ENCODE data around the gene RPH3AL. TPM values are rescaled to one million over a fixed set of nuclear protein-coding genes. Genes with fewer than 3 reads are reported as not detected.
A peak's percentile ranks its signal among the peaks of the same experiment; 100 is the strongest.
"Not testable (repeated sequence)": the region's sequence is repeated elsewhere in the genome, so short reads cannot be mapped to it uniquely, and the experiment has no call there.

The RPH3AL gene
- total RNA-seq, 4 donors from 2014 or later, result 6.3 to 14.4 (median 10.8) TPM

DNA sequence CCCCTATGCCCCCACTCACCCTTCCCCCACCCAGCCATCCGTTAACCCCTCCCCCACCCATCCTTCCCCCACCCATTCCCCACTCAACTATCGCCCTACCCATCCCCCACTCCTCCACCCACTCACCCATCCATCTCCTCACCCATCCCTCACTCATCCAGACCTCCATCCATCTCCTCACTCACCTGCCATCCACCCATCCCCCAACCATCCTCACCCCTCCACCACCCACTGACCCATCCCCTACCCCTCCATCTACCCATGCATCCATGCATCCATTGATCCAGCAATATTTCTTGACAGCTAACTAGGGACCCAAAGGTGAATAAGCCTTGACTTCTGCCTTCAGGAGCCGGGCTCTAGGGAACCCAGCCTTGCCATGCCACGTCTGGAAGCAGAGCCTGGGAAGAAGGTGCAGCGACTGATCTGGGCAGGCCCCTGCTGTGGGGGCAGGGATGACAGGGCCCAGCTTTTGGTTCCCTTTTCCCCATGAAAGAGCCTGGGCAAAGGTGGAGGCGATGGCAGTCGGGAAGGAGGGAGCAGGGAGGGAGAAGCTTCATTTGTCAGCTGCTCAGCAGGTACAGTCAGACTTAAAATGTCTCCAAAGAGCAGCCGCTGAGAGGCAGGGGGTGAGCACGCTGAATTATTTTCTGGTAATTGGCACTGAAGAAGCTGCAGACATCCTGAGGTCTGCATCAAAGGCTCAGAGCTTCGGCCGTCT is 148.0 kb downstream of the RPH3AL start:
- H3K4me3 ChIP-seq, result no peak overlapping the region
- H3K27me3 ChIP-seq, result peaks cover 2 to 7% (median 3%) of the 10 kb centered on the region in 3 donors

DNA sequence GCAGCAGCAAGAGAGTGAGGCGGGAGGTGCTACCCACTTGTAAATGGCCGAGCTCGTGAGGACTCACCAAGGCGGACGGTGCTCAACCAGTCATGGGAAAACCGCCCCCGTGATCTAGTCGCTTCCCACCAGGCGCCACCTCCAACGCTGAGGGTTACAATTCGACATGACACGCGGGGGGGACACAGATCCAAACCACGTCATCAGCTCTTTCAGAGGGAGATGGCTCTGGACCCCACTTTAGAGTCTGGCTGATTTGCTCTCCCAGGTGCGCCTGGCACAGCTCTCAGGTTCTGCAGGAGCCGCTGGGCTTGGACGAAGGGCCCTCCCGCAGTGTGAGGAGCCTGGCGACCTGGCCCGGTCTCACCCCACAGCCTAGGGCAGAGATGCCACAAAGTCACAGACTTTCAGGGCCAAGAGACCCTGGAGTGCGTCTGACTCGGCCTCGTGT is 150.1 kb downstream of the RPH3AL start:
- Histone ChIP-seq H3K36me3 (no peaks in the 10 kb centered on the region), H3K4me3 (no peak overlapping the region), H3K27ac (no peak overlapping the region), H3K4me1 (no peaks in the 10 kb centered on the region), H3K27me3 (peaks cover 2 to 17% (median 4%) of the 10 kb centered on the region in 3 donors), H3K9me3 (no peaks in the 10 kb centered on the region)
- intact Hi-C loops (cut with DNase I; ENCODE audit: low total_unique reads), result no loop called here
- in situ Hi-C loops (cut with MboI; ENCODE audit: low sequenced_read_pairs in 4 of 4), result no loop called here
- TF ChIP-seq, protein P1, sequence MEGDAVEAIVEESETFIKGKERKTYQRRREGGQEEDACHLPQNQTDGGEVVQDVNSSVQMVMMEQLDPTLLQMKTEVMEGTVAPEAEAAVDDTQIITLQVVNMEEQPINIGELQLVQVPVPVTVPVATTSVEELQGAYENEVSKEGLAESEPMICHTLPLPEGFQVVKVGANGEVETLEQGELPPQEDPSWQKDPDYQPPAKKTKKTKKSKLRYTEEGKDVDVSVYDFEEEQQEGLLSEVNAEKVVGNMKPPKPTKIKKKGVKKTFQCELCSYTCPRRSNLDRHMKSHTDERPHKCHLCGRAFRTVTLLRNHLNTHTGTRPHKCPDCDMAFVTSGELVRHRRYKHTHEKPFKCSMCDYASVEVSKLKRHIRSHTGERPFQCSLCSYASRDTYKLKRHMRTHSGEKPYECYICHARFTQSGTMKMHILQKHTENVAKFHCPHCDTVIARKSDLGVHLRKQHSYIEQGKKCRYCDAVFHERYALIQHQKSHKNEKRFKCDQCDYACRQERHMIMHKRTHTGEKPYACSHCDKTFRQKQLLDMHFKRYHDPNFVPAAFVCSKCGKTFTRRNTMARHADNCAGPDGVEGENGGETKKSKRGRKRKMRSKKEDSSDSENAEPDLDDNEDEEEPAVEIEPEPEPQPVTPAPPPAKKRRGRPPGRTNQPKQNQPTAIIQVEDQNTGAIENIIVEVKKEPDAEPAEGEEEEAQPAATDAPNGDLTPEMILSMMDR (IDR thresholded peaks at IDR 0.05 in 4 of 5, conservative IDR thresholded peaks at IDR 0.05 in 1 of 5), result no peak
- TF ChIP-seq POLR2A (IDR thresholded peaks at IDR 0.05), result no peak
- DNase-seq (no peak), ATAC-seq (no peak)

More for the DNA sequence above, 148.0 kb downstream of the RPH3AL start:
- TF ChIP-seq, protein P1 (IDR thresholded peaks at IDR 0.05 in 4 of 5, conservative IDR thresholded peaks at IDR 0.05 in 1 of 5), result no peak
- no peak for TF ChIP-seq POLR2A (IDR thresholded peaks at IDR 0.05)
- Histone ChIP-seq H3K4me1 (no peaks in the 10 kb centered on the region), H3K27ac (no peak overlapping the region), H3K36me3 (no peaks in the 10 kb centered on the region), H3K9me3 (no peaks in the 10 kb centered on the region)
- in situ Hi-C loops (cut with MboI; ENCODE audit: low sequenced_read_pairs in 4 of 4), result no loop called here
- no peak for ATAC-seq
- intact Hi-C loops (cut with DNase I; ENCODE audit: low total_unique reads), result no loop called here
- DNase-seq, result no peak

DNA sequence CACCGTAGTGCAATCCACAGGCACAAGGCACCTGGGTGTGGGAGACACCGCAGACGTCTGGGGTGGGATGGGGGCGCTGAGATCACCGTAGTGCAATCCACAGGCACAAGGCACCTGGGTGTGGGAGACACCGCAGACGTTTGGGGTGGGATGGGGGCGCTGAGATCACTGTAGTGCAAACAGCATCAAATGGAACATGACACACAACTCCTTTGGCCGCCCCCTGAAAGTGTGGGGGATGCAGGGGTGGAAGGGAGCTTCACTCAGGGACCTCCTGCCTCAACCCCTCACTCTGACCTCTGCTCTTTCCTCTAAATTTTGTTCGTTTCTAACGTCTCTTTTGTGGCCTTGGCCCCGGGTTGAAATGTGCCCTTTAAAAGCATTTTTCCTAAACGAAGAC is 150.9 kb downstream of the RPH3AL start:
- DNase-seq; ATAC-seq; H3K4me1 ChIP-seq; H3K36me3 ChIP-seq; in situ Hi-C loops (cut with MboI; ENCODE audit: low sequenced_read_pairs in 4 of 4); intact Hi-C loops (cut with DNase I; ENCODE audit: low total_unique reads); H3K9me3 ChIP-seq; H3K27ac ChIP-seq; H3K4me3 ChIP-seq: not testable (repeated sequence)
- peaks cover 4 to 23% (median 6%) of the 10 kb centered on the region in 3 donors for H3K27me3 ChIP-seq

DNA sequence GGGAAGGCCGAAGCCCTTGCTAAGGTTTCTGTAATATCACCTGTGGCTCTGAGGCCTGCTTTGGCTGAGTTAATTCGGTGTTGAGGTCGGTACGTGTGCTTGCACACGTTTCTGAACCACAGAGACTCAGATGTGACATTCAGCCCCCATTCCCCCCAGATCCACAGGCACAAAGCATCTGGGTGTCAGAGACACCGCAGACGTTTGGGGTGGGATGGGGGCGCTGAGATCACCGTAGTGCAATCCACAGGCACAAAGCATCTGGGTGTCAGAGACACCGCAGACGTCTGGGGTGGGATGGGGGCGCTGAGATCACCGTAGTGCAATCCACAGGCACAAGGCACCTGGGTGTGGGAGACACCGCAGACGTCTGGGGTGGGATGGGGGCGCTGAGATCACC is 151.3 kb downstream of the RPH3AL start:
- in situ Hi-C loops (cut with MboI; ENCODE audit: low sequenced_read_pairs in 4 of 4); DNase-seq; H3K9me3 ChIP-seq; H3K36me3 ChIP-seq; intact Hi-C loops (cut with DNase I; ENCODE audit: low total_unique reads); H3K27ac ChIP-seq; H3K4me1 ChIP-seq; H3K4me3 ChIP-seq; ATAC-seq: not testable (repeated sequence)
- peaks cover 4 to 28% (median 10%) of the 10 kb centered on the region in 3 donors for H3K27me3 ChIP-seq

DNA sequence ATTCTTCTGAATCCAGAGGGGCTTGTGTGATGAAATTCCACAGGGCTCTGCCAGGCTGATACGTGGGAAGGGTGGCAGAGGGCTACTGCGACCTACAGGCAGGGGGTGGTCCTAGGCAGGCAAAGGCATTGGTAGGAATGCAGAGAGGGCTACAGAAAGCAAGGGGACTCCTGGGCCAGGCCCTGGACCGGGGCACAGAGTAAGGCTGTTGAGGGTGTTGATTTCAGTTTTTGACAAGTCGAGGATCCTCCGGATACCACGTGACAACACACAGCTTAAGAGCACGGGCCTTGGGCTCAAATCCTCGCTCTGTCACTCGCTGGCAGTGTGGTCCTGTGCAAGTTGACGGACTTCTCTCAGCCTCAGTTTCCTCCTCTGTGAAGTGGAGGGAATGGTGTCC is 152.0 kb downstream of the RPH3AL start:
- peak overlapping the region in 3 of 4 donors; percentile 30 to 63 (median 62) for H3K27ac ChIP-seq
- DNase-seq (no peak), ATAC-seq (no peak)
- no peaks in the 10 kb centered on the region for H3K4me1 ChIP-seq
- no peaks in the 10 kb centered on the region for H3K36me3 ChIP-seq
- TF ChIP-seq POLR2A (IDR thresholded peaks at IDR 0.05), result no peak
- TF ChIP-seq, protein P1 (IDR thresholded peaks at IDR 0.05 in 4 of 5, conservative IDR thresholded peaks at IDR 0.05 in 1 of 5), result no peak
- H3K9me3 ChIP-seq, result no peaks in the 10 kb centered on the region
- in situ Hi-C loops (cut with MboI; ENCODE audit: low sequenced_read_pairs in 4 of 4) (no loop called here), intact Hi-C loops (cut with DNase I; ENCODE audit: low total_unique reads) (no loop called here)
- H3K4me3 ChIP-seq, result no peak overlapping the region
- peaks cover 7 to 32% (median 13%) of the 10 kb centered on the region in 3 donors for H3K27me3 ChIP-seq

Measured in gastrocnemius medialis (tissue), 4 donors.